ENCODE measurements around the gene HYAL3. TPM values are rescaled to one million over a fixed set of nuclear protein-coding genes. Genes with fewer than 3 reads are reported as not detected.
"Not testable (repeated sequence)": the region's sequence is repeated elsewhere in the genome, so short reads cannot be mapped to it uniquely, and the experiment has no call there.

The HYAL3 gene
- total RNA-seq, 1 experiment from 2014 or later, result 11.6 TPM

DNA sequence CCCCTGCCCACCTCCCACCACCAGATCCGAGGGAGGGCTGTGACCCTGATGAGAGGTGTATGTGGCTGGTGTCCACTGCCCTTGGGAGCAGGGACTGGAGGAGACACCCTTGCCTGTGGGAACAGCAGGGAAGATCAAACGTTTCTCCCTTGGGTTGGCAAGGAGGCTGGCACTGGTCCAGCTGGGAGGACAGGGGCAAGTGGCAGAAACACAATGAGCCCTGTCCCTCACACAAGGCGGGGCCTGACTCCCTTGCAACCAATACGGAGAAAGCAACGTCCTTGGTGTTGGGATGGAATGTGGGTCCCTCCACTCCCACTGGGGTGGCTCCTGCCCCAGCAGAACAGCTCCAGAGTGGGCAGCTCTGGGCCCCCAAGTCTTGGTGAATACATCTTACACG is 18.1 kb upstream of the HYAL3 start:
- DNase-seq (ENCODE audit: low read depth), result no peak

DNA sequence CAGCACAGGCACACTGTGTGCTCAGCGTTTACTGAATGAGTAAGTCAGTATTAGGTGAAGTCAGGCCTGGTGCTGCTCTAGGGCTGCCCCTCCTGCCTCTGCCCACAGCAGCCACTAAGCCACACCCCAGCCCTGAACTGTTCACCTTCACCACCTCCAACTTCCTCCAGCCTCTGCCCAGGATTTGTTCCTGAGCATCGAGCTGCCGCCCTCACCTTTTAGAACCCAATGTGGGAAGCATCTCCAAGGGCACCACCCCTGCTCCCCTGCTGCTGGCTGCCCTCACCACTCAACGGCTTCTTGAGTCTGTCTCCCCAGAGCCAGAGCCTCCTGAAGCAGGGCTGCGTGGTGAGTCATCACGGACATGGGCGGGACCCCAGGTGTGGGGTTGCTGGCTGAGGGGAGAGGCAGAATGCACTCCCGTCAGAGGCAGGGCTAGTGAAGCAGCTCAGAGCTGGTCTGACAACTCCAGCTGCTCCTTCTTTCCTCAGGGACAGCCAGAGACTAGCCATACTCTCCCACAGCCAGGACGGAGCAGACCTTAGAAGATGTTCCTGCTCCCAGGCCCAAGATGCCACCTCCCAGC is 17.5 kb upstream of the HYAL3 start:
- peak; percentile 91 for DNase-seq (ENCODE audit: low read depth)

DNA sequence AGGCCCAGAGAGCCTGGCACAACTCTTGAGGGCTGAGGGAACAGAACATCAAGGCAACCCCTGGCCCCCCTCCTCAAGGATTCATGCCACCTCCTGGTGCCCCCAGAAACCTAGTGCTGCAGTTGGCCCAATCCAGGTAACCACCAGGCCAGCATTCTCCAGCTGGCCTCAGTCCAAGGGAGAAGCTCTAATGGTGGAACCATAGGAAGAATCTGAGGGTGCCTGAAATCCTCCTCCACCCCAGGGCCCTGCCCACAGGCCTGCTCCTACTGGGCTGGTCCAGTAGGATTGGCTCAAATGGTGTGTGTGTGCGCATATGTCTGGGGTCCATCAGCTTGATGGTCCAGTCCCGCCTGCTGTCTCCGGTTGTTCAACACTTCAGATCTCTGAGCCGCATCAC is 15.6 kb upstream of the HYAL3 start:
- DNase-seq (ENCODE audit: low read depth), result no peak

DNA sequence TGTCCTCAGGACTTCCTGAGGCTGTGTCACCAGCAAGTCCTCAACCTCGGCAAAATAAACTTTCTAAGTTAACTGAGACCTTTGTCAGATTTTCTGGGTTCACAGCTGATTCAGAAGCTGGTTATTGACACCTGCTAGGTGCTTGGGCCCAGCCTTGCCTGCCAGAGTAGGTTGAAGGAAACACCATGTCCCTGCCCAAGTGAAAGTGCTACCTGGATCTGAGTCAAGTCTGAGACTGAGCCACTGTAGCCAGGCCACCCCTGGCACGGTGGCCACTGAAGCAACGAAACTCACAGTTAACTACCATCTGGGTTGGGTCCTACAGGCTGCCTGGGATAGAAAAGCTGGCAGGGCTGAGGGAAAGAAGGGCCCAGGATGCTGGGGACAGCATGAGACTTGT is 15.1 kb upstream of the HYAL3 start:
- no peak for DNase-seq (ENCODE audit: low read depth)

DNA sequence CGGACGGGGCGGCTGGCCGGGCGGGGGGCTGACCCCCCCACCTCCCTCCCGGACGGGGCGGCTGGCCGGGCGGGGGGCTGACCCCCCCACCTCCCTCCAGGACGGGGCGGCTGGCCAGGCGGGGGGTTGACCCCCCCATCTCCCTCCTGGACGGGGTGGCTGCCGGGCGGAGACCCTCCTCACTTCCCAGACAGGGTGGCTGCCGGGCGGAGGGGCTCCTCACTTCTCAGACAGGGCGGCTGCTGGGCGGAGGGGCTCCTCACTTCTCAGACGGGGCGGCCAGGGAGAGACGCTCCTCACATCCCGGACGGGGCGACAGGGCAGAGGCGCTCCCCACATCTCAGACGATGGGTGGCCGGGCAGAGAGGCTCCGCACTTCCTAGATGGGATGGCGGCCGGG is 12.8 kb upstream of the HYAL3 start:
- DNase-seq (ENCODE audit: low read depth), result not testable (repeated sequence)

DNA sequence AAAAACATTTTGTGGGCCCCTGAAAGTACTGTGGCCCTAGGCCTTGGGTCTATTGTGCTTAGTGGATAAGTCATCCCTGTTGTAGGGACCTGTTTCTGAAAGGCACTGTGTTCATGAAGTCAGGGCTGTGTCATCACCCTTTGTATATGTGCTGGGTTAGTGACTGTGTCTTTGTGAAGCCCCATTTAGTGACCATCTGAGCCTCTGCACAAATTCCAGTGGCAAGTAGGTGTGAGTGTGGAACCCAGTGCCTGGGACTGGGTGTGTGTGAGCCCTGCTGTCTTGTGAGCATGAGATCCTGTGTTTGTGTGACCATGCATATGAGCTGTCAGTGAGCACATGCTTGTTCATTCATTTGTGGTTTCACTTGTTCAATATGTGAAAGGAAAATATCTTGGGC is 5.4 kb upstream of the HYAL3 start:
- DNase-seq (ENCODE audit: low read depth), result peak; percentile 63

DNA sequence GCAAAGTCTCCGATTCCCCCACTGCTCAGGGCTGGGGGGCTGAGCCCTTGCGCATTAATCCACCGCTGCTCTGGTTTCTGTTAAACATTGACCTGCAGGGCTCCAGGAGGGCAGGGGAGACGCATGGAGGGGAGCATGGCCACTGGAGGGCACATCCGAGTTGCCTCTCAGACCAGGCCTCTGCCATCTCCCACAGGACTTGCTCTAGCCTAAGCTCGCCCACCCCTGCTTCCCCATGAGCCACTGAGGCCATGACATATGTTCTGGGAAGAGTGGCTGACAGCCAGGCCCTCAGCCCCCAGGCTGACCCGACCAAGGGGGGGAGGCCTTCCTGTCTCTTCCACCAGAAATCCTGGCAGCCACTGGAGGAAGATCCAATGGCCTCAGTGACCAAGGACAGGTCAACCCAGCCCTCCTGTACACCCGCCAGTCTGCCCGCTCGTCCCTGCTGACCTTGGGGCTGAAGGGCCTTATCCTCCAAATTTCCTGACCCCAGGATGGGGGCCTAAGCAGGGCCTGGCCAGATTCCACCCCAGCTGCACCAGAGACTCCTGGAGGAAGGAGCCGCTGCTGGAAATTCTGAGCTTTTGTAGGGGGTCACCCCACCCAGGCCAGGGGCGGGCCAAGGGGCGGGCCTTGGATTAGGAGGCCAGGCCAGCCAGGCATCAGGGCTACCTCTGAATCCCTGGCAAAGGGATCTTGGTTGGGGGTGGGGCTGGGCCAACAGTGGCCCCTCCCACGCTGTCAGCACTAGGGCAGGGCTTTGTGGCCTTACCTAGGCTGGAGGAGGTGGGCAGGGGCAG is 4.0 kb upstream of the HYAL3 start, which contains the start of gene HYAL1:
TSS of gene HYAL1 (minus strand) at position 562 of the 803 bp plus-strand sequence. CDS start 618 bp downstream, outside the sequence.
- no peak for DNase-seq (ENCODE audit: low read depth)

DNA sequence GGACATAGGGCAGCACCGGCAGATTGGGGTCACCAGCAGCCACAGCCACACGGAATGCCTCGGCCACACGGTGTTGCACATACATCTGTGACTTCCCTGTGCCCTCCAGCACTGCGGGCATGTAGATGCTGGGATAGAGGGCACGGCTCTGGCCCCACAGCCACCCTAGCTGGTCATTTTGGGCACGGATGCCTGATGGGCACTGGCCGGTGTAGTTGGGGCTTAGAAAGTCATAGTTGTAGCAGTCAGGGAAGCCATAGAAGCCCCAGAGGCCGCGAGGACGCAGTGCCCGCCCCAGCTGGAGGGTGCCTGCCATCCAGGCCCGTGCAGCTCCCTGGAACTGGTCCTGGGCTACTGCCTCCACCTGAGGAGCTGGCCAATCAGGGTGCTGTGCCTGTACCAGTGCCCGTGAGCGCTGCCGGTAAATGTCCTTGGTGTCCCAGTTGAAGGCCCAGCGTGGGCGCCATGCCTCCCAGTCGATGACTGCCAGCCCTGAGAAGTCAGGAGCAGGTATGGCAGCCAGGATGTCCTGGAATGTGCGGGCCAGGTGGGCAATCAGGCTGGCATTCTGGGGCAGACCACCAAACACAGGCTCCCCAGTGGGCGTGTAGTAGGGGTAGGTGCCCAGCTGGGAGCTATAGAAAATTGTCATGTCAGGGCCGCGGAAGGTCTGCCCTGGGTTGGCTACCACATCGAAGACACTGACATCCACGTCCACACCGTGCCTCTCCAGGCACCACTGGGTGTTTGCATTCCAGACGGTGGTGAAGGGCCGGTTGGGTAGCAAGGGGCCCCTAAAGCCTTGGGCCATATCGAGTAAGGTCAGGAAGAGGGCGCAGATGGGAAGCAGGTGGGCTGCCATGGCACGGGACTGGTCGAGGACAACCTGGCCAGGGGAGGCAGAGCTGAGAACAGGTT is 3.1 kb upstream of the HYAL3 start:
- DNase-seq (ENCODE audit: low read depth), result no peak

DNA sequence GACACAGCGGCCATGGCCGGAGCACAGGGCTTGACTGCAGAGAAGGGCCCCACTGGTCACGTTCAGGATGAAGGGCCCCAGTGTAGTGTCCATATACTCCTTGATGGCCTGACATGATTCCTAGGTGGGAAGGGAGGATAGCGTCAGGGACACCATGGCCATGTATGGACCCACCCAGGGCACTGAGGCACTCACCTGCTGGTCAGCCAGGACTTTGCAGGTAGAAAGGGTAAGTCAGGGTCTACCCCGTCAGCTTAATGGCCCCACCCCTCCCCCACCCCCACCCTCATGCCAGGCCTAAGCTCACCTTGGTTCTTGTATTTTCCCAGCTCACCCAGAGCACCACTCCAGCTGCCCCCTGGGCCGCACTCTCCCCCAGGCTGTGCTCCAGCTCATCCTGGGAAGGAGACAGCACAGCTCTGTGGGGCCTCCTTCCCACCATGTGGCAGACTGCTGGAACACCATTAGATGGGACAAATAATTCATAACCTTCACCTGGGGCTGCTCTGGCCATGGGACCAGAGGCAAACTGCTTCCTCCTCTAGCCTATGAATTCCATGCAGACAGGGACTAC is 1.6 kb upstream of the HYAL3 start:
- no peak for DNase-seq (ENCODE audit: low read depth)

DNA sequence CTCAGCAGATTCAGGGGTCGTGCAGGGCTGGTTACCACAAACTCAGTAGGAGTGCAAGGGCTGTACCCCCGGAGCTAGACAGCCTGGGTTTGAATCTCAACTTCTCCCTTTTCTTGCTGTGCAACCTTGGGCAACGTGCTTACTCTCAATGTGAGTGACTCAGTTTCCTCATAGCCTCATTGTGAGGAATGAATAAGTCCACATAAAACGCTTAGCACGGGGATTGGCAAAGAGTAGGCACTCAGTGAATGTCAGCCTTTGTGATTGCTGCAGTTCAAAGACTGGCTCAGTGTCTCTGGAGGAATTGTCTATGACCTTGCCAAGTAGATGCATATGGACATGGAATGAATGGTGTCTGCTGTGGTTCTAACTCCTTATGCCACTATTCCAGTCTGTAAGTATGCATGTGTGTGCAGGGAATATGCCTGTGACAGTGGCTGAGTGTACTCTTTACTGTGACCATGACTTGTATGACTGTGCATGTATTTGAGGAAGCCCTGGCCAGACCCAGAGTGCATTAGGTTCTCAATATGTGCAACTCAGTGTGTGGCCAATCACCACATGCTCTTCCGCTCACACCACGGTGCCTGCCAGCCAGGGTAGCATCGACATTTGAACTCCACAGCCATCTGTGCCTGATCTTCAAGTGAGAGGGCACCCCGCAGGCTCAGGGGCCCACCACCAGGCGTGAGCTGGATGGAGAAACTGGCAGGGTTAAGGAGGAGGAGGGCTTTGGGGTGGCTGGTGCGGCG is 900 bp upstream of the HYAL3 start:
- peak; percentile 30 for DNase-seq (ENCODE audit: low read depth)

DNA sequence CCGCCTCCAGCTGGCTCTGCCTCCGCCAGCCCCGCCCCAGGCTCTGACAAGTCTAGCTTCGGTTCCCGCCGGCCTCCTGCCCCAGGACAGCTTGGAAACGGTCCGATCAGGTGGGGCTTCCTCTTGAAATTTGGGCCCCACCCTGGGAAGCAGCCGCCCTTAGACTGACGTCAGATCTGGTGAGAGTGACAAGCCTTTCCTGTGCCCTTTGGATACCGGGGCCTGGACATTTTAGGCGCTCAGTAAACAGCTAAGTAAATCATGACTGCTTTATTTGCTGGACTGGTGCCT is 378 bp upstream of the HYAL3 start:
- no peak for DNase-seq (ENCODE audit: low read depth)

DNA sequence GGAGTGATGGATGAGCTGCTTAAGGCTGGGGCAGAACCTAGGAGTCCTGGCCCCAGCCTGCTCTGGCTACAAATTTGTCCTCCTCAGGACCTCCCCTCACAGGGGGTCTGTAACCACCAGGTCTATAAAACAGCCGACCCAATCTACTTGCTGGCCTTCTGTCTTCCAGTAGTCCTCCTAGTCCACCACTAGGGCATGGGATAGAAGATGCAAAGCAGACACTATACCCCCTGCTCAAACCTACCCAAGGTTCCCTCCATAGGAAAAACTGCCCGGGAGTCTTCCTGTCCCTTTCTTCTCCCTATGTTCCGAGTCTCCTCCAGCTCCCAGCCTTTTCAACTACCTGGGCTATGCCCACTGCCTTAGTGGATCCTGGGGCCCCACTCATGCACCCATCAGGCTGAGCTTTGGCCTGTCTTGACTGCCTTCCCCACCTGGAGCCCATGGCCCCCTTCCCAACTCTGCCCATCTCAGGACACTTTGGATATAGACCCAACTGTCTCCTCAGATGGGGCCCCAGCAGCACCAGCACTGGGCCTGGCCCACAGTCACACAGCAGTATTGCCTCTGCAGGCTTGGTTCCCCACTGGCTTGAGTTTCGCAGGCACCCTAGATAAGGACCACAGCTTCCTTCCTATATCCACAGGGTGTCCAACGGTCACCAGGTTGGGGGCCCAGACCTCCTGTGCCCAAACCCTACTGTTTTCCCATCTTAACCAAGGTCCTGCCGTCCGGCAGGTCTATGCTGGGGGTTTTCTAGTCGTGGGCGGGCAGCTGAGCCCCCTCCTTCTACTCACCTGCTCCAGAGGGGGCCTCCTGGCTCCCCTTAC is 1.1 kb downstream of the HYAL3 start:
- DNase-seq (ENCODE audit: low read depth), result no peak

DNA sequence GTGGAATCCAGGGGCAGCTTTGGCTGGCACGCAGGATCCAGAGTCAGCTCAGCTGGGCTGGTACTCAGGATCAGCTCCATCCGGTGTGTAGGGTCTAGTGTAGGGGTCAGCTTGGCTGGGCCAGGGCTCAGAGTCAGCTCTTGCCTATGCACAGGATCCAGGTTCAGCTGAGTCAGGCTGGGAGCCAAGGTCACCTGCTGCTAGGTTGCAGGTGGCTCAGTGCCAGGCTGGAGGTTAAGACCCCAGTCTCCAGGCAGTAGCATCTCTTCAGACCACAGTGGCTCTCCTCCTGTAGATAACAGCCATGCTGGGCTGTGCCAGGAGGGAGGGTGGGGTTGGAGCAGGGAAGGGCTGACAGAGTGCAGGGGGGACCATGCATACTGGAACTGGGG is 1.8 kb downstream of the HYAL3 start:
- no peak for DNase-seq (ENCODE audit: low read depth)

DNA sequence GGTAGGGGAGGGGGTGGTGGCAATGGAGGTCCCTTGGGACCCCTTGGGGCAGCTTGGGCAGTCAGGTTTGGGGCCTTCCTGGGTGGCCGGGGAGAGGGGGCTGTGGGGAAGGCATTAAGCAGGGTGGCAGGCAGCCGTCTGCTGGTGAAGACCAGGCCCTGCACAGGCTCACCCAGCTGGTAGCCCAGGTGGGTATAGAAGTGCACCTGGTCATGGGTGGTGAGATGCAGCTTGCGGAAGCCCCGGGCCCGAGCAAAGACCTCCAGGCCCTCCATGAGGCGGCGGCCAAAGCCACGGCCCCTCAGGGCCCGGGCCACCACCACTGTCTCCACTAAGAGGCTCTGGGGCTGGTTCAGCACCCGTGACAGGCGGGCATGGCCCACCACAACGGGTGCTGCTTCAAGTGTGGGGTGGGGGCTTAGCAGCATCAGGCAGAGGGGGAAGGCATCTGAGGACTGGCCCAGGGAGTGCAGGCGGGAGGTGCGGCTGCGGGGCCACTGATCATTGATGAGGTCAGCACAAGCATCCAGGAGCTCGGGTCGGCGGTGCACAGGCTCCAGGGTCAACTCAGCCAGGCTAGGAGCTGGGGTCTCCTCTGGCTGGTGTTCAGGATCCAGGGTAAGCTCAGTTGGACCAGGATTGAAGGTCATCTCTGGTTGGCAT is 2.4 kb downstream of the HYAL3 start:
- DNase-seq (ENCODE audit: low read depth), result no peak

DNA sequence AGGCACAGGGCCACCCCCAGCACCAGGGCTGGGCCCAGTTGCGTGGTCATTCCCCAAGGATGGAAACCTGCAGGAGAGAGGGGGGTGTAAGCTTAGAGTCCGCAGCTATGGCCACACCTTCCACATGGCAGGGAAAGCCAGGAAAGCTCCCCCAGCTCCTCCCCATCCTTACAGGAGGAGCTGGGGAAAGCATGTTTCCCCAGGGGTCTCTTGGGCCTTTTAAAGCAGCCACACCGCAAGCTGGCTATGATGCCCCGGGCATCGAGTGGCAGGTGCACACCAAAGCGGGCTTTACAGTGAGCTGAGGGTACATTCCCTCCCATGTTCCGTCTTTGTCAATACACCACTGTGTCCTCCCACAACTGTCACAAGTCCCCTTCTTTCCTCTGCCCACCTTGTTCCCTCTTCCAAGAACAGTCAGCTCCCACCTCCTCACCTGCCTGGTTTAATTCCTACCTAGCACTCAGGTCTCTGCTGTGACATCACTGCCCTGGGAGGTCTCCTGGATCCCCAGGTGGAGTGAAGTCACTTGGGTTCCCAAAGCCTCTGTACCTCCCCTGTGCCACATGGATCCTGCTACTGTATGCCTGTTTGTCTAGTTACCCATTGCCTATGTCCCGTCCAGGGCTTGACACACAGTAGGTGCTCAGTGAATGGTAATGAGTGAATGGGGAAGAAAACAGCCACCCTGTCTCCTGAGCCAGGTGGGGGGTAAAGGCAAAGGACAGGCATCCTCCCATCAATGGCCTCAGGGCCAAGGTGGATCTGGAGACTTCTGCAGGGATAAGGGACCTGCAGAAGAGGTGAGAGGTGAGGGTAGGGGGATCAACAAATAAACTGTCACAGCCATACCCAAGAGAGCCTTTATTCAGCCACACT is 3.4 kb downstream of the HYAL3 start:
- DNase-seq (ENCODE audit: low read depth), result no peak

DNA sequence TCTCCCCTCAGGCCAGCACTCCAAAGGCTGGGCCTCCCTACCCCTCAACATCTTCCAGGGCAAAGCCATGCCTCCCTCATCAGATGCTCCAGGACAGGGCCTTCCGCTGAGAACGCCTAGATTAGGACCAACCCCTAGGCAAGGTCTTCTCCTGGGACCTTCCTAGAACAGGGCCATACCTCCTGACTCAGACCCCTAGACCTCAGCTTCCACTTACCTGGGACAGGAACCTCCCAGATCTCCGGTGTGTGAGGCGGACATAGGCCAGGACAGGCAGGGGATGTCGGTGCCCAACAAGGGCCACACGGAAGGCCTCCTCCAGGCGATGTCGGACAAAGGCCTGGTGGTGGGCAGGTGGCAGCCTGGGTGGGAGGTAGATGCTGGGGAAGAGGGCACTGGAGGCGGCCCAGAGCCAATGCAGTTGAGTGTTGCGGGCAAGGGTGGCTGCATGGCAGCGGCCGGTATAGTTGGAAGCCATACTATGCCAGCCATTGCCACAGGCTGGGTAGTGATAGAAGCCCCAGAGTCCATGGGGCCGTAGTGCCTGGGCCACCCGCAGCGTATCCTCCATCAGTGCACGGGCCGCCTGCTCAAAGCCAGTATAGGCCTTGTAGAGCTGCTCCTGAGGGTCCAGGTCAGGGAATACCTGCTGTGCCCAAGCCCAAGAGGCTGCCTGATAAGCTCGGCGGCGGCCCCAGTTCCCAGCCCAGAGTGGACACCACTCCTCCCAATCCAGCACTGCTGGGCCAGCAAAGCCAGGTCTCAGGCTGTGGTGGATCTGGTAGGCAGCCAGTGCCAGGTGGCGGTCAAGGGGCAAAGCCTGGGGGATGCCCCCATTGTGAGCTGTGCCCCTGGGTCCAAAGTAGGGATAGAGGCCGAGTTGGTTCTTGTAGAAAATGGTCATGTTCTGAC is 4.5 kb downstream of the HYAL3 start:
- no peak for DNase-seq (ENCODE audit: low read depth)

DNA sequence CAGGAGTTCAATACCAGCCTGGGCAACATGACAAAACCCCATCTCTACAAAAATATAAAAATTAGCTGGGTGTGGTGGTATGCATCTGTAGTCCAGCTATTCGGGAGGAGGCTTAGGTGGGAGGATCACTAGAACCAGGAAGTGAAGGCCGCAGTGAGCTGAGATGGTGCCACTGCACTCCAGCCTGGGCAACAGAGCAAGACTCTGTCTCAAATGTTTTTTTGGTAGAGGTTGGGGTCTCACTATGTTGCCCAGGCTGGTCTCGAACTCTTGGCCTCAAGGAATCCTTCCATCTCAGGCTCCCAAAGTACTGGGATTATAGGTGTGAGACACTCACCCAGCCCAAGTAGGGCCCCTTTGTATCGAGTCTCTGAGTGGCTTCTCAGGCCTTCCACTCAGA is 5.1 kb downstream of the HYAL3 start:
- no peak for DNase-seq (ENCODE audit: low read depth)

Measured in HT1080 (cell line).